Measurements from ENCODE around the gene EIF6. TPM values are rescaled to one million over a fixed set of nuclear protein-coding genes. Genes with fewer than 3 reads are reported as not detected.

Gene EIF6
- total and polyA plus RNA-seq, 2 of the 8 experiments (the other 6 are each of a cell fraction or from before 2014, with no cell fraction given): 184 to 319 TPM

DNA sequence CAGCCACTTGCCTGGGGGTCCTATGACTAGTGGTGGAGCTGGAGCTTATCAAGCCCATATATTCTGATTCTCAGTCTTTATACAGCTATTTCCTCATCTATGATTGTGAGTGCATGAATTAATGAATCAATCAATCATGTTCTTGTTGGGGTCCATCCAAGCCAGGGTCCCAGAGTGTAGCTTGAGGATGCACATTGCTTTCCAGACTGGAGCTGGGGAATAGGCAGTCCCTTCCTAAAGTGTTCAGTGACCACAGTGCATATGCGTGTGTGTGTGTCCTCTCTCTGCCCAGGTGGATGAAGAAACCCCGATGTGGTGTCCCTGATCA, 33.0 kb downstream of the EIF6 start (continued):
- TF ChIP-seq EZH2 (IDR thresholded peaks at IDR 0.05; ENCODE audit: low read depth, low read length, severe bottlenecking) (no peak), YY1 (IDR thresholded peaks at IDR 0.05; ENCODE audit: low read depth, low read length) (no peak)

Measured in H1 (cell line).